ENCODE measurements around the gene PPP6R1. TPM values are rescaled to one million over a fixed set of nuclear protein-coding genes. Genes with fewer than 3 reads are reported as not detected.

The PPP6R1 gene
- total and polyA plus RNA-seq, 2 of the 13 experiments (the other 11 are each of a cell fraction or from before 2014, with no cell fraction given), result 25.8 to 54.0 TPM

DNA sequence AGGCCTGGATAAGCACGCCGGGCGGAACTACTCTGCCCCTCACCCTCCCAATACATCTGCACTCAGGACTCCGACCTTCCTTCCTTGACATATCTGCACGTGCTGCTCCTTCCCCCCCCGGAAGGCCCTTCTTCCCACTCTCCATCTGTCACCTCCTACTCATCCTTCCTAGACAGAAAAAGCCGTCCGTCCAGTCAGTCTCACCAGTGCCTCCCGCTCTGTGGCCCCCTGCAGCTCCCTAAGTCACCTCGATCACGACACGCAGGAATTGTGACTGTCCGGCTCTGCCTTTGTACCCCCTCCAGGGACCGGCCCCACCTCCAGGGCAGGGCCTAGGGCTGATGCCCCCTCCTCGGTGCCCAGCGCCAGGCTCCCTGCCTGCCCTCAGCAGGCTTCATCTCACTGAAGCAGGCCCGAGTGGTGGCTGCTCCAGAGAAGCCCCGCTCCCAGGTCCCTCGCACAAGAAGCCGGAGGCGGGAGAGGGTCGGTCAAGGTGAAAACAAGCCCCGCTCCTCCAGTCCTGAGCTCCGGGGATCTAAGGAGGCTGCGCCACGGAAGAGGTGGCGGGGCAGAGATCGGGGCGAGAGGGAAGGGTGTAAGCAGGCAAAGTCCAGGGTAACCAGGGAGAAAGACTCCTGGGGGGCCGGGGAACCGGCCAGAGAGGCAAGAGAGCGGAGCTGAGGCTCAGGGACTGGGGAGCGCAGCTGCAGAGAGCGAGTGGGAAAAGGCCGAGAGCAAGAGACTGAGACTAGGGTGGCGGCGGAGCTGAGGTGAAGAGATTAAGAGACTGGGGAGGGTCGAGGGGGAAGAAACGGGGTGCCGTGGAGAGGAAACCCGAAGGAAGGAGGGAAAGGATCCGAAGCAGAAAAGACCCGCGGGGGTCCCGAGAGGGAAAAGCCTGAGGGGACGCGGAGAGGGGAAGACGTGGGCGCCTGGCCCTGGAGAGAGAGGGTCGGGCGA is 1.1 kb downstream of the PPP6R1 start (continued):
- TF ChIP-seq, protein P1, sequence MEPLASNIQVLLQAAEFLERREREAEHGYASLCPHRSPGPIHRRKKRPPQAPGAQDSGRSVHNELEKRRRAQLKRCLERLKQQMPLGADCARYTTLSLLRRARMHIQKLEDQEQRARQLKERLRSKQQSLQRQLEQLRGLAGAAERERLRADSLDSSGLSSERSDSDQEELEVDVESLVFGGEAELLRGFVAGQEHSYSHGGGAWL (CRISPR knock-in tag; IDR thresholded peaks at IDR 0.05), result 0 out of 2 replicates have a peak, but pooled peaks have one; percentile 27
- no peak for TF ChIP-seq MBNL3 (CRISPR knock-in tag; conservative IDR thresholded peaks at IDR 0.05)
- TF ChIP-seq POGZ (CRISPR knock-in tag; IDR thresholded peaks at IDR 0.05), result no peak
- TF ChIP-seq SOX5 (CRISPR knock-in tag; IDR thresholded peaks at IDR 0.05; ENCODE audit: borderline replicate concordance), result no peak
- 0 out of 2 replicates have a peak, but pooled peaks have one; percentile 54 for TF ChIP-seq ZNF772 (CRISPR knock-in tag; IDR thresholded peaks at IDR 0.05)
- peak; percentile 27; the same call in 1 of the 3 replicates for TF ChIP-seq MXI1 (IDR thresholded peaks at IDR 0.05; ENCODE audit: borderline replicate concordance, low read depth, low read length)
- TF ChIP-seq ZNF619 (CRISPR knock-in tag; IDR thresholded peaks at IDR 0.05), result 0 out of 2 replicates have a peak, but pooled peaks have one; percentile 59
- TF ChIP-seq, protein P2, sequence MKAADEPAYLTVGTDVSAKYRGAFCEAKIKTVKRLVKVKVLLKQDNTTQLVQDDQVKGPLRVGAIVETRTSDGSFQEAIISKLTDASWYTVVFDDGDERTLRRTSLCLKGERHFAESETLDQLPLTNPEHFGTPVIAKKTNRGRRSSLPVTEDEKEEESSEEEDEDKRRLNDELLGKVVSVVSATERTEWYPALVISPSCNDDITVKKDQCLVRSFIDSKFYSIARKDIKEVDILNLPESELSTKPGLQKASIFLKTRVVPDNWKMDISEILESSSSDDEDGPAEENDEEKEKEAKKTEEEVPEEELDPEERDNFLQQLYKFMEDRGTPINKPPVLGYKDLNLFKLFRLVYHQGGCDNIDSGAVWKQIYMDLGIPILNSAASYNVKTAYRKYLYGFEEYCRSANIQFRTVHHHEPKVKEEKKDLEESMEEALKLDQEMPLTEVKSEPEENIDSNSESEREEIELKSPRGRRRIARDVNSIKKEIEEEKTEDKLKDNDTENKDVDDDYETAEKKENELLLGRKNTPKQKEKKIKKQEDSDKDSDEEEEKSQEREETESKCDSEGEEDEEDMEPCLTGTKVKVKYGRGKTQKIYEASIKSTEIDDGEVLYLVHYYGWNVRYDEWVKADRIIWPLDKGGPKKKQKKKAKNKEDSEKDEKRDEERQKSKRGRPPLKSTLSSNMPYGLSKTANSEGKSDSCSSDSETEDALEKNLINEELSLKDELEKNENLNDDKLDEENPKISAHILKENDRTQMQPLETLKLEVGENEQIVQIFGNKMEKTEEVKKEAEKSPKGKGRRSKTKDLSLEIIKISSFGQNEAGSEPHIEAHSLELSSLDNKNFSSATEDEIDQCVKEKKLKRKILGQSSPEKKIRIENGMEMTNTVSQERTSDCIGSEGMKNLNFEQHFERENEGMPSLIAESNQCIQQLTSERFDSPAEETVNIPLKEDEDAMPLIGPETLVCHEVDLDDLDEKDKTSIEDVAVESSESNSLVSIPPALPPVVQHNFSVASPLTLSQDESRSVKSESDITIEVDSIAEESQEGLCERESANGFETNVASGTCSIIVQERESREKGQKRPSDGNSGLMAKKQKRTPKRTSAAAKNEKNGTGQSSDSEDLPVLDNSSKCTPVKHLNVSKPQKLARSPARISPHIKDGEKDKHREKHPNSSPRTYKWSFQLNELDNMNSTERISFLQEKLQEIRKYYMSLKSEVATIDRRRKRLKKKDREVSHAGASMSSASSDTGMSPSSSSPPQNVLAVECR (CRISPR knock-in tag; IDR thresholded peaks at IDR 0.05; ENCODE audit: borderline replicate concordance), result peak; percentile 49
- 0 out of 2 replicates have a peak, but pooled peaks have one; percentile 35 for TF ChIP-seq ISX (CRISPR knock-in tag; conservative IDR thresholded peaks at IDR 0.05)
- TF ChIP-seq RBM39 (IDR thresholded peaks at IDR 0.05; ENCODE audit: low read depth, low read length, poor library complexity, severe bottlenecking), result peak; percentile 38
- TF ChIP-seq, protein P3, sequence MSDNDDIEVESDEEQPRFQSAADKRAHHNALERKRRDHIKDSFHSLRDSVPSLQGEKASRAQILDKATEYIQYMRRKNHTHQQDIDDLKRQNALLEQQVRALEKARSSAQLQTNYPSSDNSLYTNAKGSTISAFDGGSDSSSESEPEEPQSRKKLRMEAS (IDR thresholded peaks at IDR 0.05), result peak; percentile 78
- peak; percentile 21 for TF ChIP-seq XRCC5 (optimal IDR thresholded peaks at IDR 0.05; ENCODE audit: low read length)
- TF ChIP-seq, protein P4, sequence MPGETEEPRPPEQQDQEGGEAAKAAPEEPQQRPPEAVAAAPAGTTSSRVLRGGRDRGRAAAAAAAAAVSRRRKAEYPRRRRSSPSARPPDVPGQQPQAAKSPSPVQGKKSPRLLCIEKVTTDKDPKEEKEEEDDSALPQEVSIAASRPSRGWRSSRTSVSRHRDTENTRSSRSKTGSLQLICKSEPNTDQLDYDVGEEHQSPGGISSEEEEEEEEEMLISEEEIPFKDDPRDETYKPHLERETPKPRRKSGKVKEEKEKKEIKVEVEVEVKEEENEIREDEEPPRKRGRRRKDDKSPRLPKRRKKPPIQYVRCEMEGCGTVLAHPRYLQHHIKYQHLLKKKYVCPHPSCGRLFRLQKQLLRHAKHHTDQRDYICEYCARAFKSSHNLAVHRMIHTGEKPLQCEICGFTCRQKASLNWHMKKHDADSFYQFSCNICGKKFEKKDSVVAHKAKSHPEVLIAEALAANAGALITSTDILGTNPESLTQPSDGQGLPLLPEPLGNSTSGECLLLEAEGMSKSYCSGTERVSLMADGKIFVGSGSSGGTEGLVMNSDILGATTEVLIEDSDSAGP (CRISPR knock-in tag; IDR thresholded peaks at IDR 0.05; ENCODE audit: borderline replicate concordance), result peak; percentile 15; the same call in 1 of the 2 replicates
- TF ChIP-seq, protein P5, sequence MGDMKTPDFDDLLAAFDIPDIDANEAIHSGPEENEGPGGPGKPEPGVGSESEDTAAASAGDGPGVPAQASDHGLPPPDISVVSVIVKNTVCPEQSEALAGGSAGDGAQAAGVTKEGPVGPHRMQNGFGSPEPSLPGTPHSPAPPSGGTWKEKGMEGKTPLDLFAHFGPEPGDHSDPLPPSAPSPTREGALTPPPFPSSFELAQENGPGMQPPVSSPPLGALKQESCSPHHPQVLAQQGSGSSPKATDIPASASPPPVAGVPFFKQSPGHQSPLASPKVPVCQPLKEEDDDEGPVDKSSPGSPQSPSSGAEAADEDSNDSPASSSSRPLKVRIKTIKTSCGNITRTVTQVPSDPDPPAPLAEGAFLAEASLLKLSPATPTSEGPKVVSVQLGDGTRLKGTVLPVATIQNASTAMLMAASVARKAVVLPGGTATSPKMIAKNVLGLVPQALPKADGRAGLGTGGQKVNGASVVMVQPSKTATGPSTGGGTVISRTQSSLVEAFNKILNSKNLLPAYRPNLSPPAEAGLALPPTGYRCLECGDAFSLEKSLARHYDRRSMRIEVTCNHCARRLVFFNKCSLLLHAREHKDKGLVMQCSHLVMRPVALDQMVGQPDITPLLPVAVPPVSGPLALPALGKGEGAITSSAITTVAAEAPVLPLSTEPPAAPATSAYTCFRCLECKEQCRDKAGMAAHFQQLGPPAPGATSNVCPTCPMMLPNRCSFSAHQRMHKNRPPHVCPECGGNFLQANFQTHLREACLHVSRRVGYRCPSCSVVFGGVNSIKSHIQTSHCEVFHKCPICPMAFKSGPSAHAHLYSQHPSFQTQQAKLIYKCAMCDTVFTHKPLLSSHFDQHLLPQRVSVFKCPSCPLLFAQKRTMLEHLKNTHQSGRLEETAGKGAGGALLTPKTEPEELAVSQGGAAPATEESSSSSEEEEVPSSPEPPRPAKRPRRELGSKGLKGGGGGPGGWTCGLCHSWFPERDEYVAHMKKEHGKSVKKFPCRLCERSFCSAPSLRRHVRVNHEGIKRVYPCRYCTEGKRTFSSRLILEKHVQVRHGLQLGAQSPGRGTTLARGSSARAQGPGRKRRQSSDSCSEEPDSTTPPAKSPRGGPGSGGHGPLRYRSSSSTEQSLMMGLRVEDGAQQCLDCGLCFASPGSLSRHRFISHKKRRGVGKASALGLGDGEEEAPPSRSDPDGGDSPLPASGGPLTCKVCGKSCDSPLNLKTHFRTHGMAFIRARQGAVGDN (CRISPR knock-in tag; IDR thresholded peaks at IDR 0.05), result peak; percentile 78
- TF ChIP-seq ZNF788 (CRISPR knock-in tag; IDR thresholded peaks at IDR 0.05; ENCODE audit: borderline replicate concordance), result 0 out of 2 replicates have a peak, but pooled peaks have one; percentile 34
- peak; percentile 36; the same call in 1 of the 2 replicates for TF ChIP-seq ZNF563 (CRISPR knock-in tag; IDR thresholded peaks at IDR 0.05)
